HG03196 (cell line): ENCODE data around the gene TMEM190.

Source experiments
- ATAC-seq: cut with Tn5 transposase; IDR thresholded peaks from one replicate; pipeline ENCODE4 v1.9.1; 2021; ENCODE audit not compliant: unreplicated experiment

The TMEM190 gene

GRCh38 chr19:55369653-55370304 lies 6.8 kb upstream of the TMEM190 start:
- no peak for ATAC-seq

GRCh38 chr19:55370305-55370988 lies 6.2 kb upstream of the TMEM190 start, which contains the start of gene IL11:
Gene IL11 (minus strand): TSS chr19:55370463. CDS start chr19:55370310, 153 bp downstream.
- ATAC-seq, result no peak

GRCh38 chr19:55372316-55373081 lies 4.1 kb upstream of the TMEM190 start:
- ATAC-seq, result no peak

- no peak for ATAC-seq
Measured at GRCh38 chr19:55373306-55373992, 3.2 kb upstream of the TMEM190 start.

GRCh38 chr19:55373993-55374757 lies 2.5 kb upstream of the TMEM190 start:
- ATAC-seq, result no peak

GRCh38 chr19:55377356-55378131 lies 918 bp downstream of the TMEM190 start:
- ATAC-seq, result no peak

- no peak for ATAC-seq
Measured at GRCh38 chr19:55379174-55379573, 2.5 kb downstream of the TMEM190 start.

GRCh38 chr19:55382013-55382412 lies 5.4 kb downstream of the TMEM190 start:
- no peak for ATAC-seq

GRCh38 chr19:55382522-55383054 lies 6.0 kb downstream of the TMEM190 start:
- ATAC-seq, result no peak

GRCh38 chr19:55383279-55384130 lies 6.9 kb downstream of the TMEM190 start:
- no peak for ATAC-seq

GRCh38 chr19:55384131-55384919 lies 7.7 kb downstream of the TMEM190 start, which contains the start of gene TMEM238:
Gene TMEM238 (minus strand): TSS chr19:55384292. CDS start chr19:55384259, 33 bp downstream.
- ATAC-seq, result no peak

- peak; percentile 49 for ATAC-seq
Measured at GRCh38 chr19:55384920-55385723, 8.5 kb downstream of the TMEM190 start.

GRCh38 chr19:55385724-55386492 lies 9.3 kb downstream of the TMEM190 start, which contains the start of gene RPL28:
Gene RPL28 (plus strand): TSS chr19:55385932. CDS start chr19:55386358, 426 bp downstream.
- ATAC-seq, result peak; percentile 64

- ATAC-seq, result no peak
Measured at GRCh38 chr19:55386493-55386971, 9.9 kb downstream of the TMEM190 start.

- no peak for ATAC-seq
Measured at GRCh38 chr19:55387736-55388497, 11.3 kb downstream of the TMEM190 start.
